Choroid plexus epithelial cell (primary cell): ENCODE results near the gene NETO1.

Experiments used
- DNase-seq: peaks from one replicate; pipeline ENCODE4 v3.0.0-alpha.2; 2010; ENCODE audit warnings: low read depth
- H3K4me3 ChIP-seq: 2 replicates; pipeline ENCODE4 v1.5.1; 2011; ENCODE audit warnings: low read depth, mild to moderate bottlenecking, control low read depth, low read length, moderate library complexity
- TF ChIP-seq, protein P1 (sequence below): conservative IDR thresholded peaks from 2 replicates; pipeline ENCODE4 v1.5.1; 2011; ENCODE audit warnings: low read depth, mild to moderate bottlenecking, control low read depth, inconsistent platforms, low read length, moderate library complexity

The NETO1 gene

DNA sequence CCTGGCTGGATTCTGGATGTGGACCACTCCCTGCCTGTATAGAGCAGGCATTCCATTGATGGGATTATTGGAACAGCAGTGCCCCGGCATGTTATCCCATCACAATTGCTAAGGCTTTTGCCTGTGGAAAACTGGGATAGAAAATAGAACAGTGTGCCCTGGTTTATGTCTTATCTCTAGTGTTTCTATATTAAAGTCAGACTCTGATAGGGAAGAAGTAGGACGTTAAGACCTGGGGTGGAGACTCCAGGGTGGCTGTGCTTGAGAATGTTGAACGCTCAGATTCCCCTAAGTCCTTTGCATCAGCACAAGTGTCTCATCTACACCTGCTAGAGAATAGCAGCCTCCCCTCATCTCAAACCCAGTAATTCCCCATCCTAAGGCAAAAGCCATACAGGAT, 10.8 kb upstream of the NETO1 start:
- no peak for DNase-seq
- TF ChIP-seq, protein P1, sequence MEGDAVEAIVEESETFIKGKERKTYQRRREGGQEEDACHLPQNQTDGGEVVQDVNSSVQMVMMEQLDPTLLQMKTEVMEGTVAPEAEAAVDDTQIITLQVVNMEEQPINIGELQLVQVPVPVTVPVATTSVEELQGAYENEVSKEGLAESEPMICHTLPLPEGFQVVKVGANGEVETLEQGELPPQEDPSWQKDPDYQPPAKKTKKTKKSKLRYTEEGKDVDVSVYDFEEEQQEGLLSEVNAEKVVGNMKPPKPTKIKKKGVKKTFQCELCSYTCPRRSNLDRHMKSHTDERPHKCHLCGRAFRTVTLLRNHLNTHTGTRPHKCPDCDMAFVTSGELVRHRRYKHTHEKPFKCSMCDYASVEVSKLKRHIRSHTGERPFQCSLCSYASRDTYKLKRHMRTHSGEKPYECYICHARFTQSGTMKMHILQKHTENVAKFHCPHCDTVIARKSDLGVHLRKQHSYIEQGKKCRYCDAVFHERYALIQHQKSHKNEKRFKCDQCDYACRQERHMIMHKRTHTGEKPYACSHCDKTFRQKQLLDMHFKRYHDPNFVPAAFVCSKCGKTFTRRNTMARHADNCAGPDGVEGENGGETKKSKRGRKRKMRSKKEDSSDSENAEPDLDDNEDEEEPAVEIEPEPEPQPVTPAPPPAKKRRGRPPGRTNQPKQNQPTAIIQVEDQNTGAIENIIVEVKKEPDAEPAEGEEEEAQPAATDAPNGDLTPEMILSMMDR: no peak
- H3K4me3 ChIP-seq: no peak overlapping the region

DNA sequence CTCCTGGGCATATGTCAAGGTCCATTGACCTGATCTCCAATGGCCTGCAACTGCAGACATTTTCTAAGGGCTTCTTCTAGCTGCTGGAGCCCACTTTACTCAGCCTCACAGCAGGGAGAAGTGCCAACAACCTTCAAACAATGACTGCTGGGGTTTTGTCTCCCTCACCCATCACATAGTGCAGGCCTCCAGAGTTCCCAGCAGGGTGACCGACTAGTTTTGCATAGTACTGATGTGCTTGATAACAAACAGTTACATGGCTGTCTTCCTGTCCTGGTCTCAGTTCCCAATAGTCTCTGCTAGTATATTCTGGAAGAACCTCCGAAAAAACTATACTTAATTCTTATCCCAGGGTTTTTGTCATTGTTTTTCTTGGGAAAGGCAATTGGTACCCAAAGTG, 10.4 kb upstream of the NETO1 start:
- TF ChIP-seq, protein P1: no peak
- no peak for DNase-seq
- H3K4me3 ChIP-seq: no peak overlapping the region

DNA sequence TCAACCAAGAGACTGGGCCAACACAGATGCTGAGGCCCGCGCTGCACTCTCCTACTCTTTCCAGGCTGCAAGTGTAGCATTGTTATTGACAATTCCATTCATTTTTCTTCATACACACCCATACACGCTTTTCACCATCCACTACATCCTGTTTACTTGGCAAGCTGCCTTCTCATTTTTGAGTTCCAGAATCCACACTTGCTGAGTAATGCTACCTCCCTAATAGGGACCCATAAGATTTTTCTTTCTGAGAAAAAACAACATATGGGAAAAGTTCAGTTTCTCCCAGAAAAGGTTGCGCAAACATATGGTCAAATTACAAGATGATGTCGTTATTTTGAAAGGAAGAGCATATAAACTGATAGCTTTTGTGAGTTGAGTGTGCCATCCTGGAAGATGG, 3.3 kb upstream of the NETO1 start:
- DNase-seq: peak; percentile 60
- no peak overlapping the region for H3K4me3 ChIP-seq
- TF ChIP-seq, protein P1: no peak

- TF ChIP-seq, protein P1: no peak
- DNase-seq: no peak
- H3K4me3 ChIP-seq: no peak overlapping the region
Measured at GRCh38 chr18:72869226-72870185, 1.7 kb upstream of the NETO1 start.

- TF ChIP-seq, protein P1: no peak
- H3K4me3 ChIP-seq: peak overlapping the region; percentile 44
- DNase-seq: no peak
Measured at GRCh38 chr18:72868585-72869225, 918 bp upstream of the NETO1 start.

GRCh38 chr18:72866901-72867745, 664 bp downstream of the NETO1 start:
- peak overlapping the region; percentile 29 for H3K4me3 ChIP-seq
- TF ChIP-seq, protein P1: no peak
- peak; percentile 9 for DNase-seq
